ENCODE data around the gene CISH. TPM values are rescaled to one million over a fixed set of nuclear protein-coding genes. Genes with fewer than 3 reads are reported as not detected.

The CISH gene
- total RNA-seq, 2 donors from 2014 or later, result 4.1 to 13.3 TPM

- no peak for TF ChIP-seq CTCF (IDR thresholded peaks at IDR 0.05)
- Histone ChIP-seq H3K4me1 (ENCODE audit: control insufficient read depth in 1 of 2, low read depth in 2 of 2) (peaks cover 37 to 89% of the 10 kb centered on the region in 2 donors), H3K4me3 (no peak overlapping the region), H3K9me3 (no peaks in the 10 kb centered on the region), H3K27me3 (replicated peaks; ENCODE audit: insufficient read depth) (no peaks in the 10 kb centered on the region), H3K36me3 (peaks cover 17% of the 10 kb centered on the region), H3K27ac (peak overlapping the region in 1 of 2 donors; percentile 2)
- no peak for ATAC-seq (ENCODE audit: insufficient number of reproducible peaks, low FRiP score, low read depth)
- DNase-seq (ENCODE audit: low spot score), result no peak
Measured at GRCh38 chr3:50606596-50606995, 5.0 kb downstream of the CISH start.

- Histone ChIP-seq H3K9me3 (no peaks in the 10 kb centered on the region), H3K4me1 (ENCODE audit: control insufficient read depth in 1 of 2, low read depth in 2 of 2) (peaks cover 41 to 91% of the 10 kb centered on the region in 2 donors), H3K36me3 (peaks cover 17% of the 10 kb centered on the region), H3K4me3 (no peak overlapping the region), H3K27me3 (replicated peaks; ENCODE audit: insufficient read depth) (no peaks in the 10 kb centered on the region), H3K27ac (peak overlapping the region; percentile 39 to 55)
- TF ChIP-seq CTCF (IDR thresholded peaks at IDR 0.05), result no peak
- DNase-seq (ENCODE audit: low spot score) (no peak), ATAC-seq (ENCODE audit: insufficient number of reproducible peaks, low FRiP score, low read depth) (no peak)
Measured at GRCh38 chr3:50605901-50606326, 5.7 kb downstream of the CISH start.

DNA sequence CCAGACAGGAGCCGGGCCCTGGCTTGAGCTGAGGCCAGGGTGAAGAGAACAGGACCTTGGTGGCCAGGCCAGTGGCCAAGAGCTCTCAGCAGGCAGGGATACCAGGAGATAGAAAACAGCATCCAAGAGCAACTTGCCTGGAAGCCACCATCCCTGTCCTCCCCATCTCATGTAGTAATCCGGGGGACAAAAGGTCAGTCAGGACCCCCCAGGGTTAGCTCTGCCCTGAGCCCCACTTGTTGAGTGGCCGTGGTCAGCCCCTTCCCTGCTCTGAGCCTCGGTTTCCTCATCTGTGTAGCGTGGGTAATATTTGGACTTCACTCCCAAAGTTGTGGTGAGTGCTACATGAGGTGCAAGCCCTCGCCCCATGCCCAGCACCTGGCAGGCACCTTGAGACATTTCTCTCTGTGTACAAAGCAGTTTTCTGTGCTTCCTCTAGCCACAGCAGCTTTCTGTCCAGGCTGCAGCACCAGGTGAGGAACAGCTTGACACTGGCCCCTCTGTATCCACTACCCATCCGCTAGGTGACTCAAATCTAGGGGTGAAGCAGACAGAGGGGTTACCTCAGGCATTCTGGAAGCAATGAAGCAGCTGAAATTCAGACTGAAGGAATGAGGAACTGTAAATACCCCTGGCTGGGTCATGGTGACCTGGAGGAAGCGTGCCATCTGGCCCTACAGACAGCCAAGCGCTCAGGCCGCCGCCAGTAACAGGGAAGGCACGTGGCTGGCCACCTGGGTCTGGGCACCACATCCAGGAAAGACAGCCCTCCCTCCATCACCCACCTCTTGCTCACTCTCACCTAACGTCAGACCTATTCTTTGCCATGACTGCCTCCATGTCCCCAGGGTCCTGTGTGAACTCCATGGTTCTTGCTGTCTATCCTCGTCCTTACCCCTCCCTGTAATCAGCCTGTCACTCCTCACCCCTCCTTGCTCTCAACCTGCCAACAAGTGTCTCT, 6.7 kb downstream of the CISH start:
- H3K4me3 ChIP-seq, result no peak overlapping the region
- peaks cover 38 to 91% of the 10 kb centered on the region in 2 donors for H3K4me1 ChIP-seq (ENCODE audit: control insufficient read depth in 1 of 2, low read depth in 2 of 2)
- no peaks in the 10 kb centered on the region for H3K27me3 ChIP-seq (replicated peaks; ENCODE audit: insufficient read depth)
- no peak for ATAC-seq (ENCODE audit: insufficient number of reproducible peaks, low FRiP score, low read depth)
- no peak for DNase-seq (ENCODE audit: low spot score)
- H3K36me3 ChIP-seq, result peaks cover 17% of the 10 kb centered on the region
- no peak for TF ChIP-seq CTCF (IDR thresholded peaks at IDR 0.05)
- H3K27ac ChIP-seq, result peak overlapping the region; percentile 39 to 99
- no peaks in the 10 kb centered on the region for H3K9me3 ChIP-seq

DNA sequence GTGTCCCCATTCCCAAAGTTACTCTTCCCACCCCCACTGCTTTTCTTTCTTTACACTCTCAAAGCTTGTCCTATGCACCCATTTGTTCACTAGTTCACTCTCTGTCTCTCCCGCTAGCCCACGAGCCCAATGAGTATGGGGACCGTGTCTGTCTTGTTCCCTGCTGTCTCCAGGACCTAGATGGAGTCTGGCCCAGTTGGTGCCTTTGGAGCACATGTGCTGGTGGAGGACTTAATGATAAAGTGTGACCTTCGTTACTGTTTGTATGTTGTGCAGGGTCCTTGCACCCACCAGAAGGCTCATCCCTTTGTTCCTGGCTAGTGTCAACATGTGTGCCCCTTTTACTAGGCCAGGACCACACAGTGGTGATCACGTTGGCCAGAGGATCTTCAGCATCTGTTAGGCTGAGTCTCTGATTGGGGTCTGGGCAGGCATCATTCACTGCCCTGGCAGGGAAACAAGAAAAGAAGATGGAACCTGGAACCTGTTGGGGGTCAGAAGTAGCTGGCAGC, 7.4 kb downstream of the CISH start:
- Histone ChIP-seq H3K27me3 (replicated peaks; ENCODE audit: insufficient read depth) (no peaks in the 10 kb centered on the region), H3K4me3 (no peak overlapping the region), H3K27ac (peak overlapping the region; percentile 39 to 99), H3K36me3 (peaks cover 17% of the 10 kb centered on the region), H3K4me1 (ENCODE audit: control insufficient read depth in 1 of 2, low read depth in 2 of 2) (peaks cover 30 to 89% of the 10 kb centered on the region in 2 donors), H3K9me3 (no peaks in the 10 kb centered on the region)
- no peak for TF ChIP-seq CTCF (IDR thresholded peaks at IDR 0.05)
- DNase-seq (ENCODE audit: low spot score) (no peak), ATAC-seq (ENCODE audit: insufficient number of reproducible peaks, low FRiP score, low read depth) (no peak)

All from thoracic aorta (tissue), 2 donors.